Measurements from ENCODE around the gene MS4A13.

- no peak for TF ChIP-seq POLR2AphosphoS5 (IDR thresholded peaks at IDR 0.05; ENCODE audit: low read depth, low read length)
- TF ChIP-seq TAF1 (IDR thresholded peaks at IDR 0.05; ENCODE audit: borderline replicate concordance, insufficient read depth, low read length), result no peak
- no peak for TF ChIP-seq REST (IDR thresholded peaks at IDR 0.05; ENCODE audit: insufficient read depth in 1 of 2, low read depth in 2 of 2, low read length in 2 of 2)
Measured at GRCh38 chr11:60589611-60590010, 74.4 kb downstream of the MS4A13 start.

Measured in PFSK-1 (cell line).